Hepatocyte (in vitro differentiated cells): ENCODE measurements around the gene COG7. TPM values are rescaled to one million over a fixed set of nuclear protein-coding genes. Genes with fewer than 3 reads are reported as not detected.
"Not testable (repeated sequence)": the region's sequence is repeated elsewhere in the genome, so short reads cannot be mapped to it uniquely, and the experiment has no call there.

ENCODE experiments used
- DNase-seq: peaks from one replicate; pipeline ENCODE4 v3.0.0-alpha.2; 2016; ENCODE audit warnings: low spot score
- H2AFZ ChIP-seq: fragments of 200-600 bp; sonication (generic); 2 replicates; pipeline ENCODE4 v1.6.0; 2016; ENCODE audit warnings: antibody characterized with exemption, mild to moderate bottlenecking
- H3K27ac ChIP-seq: fragments of 200-600 bp; sonication (generic); 2 replicates; pipeline ENCODE4 v1.5.1; 2016; ENCODE audit warnings: mild to moderate bottlenecking
- H3K27me3 ChIP-seq: fragments of 200-600 bp; sonication (generic); 2 replicates; pipeline ENCODE4 v1.6.1; 2016
- H3K36me3 ChIP-seq: fragments of 200-600 bp; sonication (generic); replicated peaks from 2 replicates; pipeline ENCODE4 v1.5.1; 2016; ENCODE audit warnings: low read depth; ENCODE audit not compliant: insufficient read depth
- H3K4me1 ChIP-seq: fragments of 200-600 bp; sonication (generic); 2 replicates; pipeline ENCODE4 v1.5.1; 2016; ENCODE audit warnings: mild to moderate bottlenecking, moderate library complexity; ENCODE audit not compliant: insufficient read depth
- H3K4me2 ChIP-seq: fragments of 200-600 bp; sonication (generic); 2 replicates; pipeline ENCODE4 v1.6.0; 2016
- H3K4me3 ChIP-seq: fragments of 200-600 bp; sonication (generic); 2 replicates; pipeline ENCODE4 v1.5.1; 2016; ENCODE audit warnings: mild to moderate bottlenecking
- H3K79me2 ChIP-seq: fragments of 200-600 bp; sonication (generic); 2 replicates; pipeline ENCODE4 v1.6.0; 2017; ENCODE audit warnings: mild to moderate bottlenecking
- H3K9me2 ChIP-seq: fragments of 200-600 bp; sonication (generic); replicated peaks from 2 replicates; pipeline ENCODE4 v1.6.0; 2017; ENCODE audit warnings: mild to moderate bottlenecking; ENCODE audit not compliant: insufficient read depth
- H3K9me3 ChIP-seq: fragments of 200-600 bp; sonication (generic); 2 replicates; pipeline ENCODE4 v1.5.1; 2016; ENCODE audit warnings: low read depth, mild to moderate bottlenecking
- H4K20me1 ChIP-seq: fragments of 200-600 bp; sonication (generic); 2 replicates; pipeline ENCODE4 v1.6.0; 2016; ENCODE audit warnings: mild to moderate bottlenecking; ENCODE audit not compliant: insufficient read depth, poor library complexity, severe bottlenecking
- EZH2 ChIP-seq: fragments of 200-600 bp; sonication (generic); IDR thresholded peaks from 2 replicates; pipeline ENCODE4 v1.6.1; 2016; ENCODE audit warnings: antibody characterized with exemption, mild to moderate bottlenecking, borderline replicate concordance
- EZH2phosphoT487 ChIP-seq: fragments of 200-600 bp; sonication (generic); IDR thresholded peaks from one replicate; pipeline ENCODE4 v1.6.1; 2018; ENCODE audit warnings: antibody characterized with exemption, mild to moderate bottlenecking, low read depth, moderate library complexity; ENCODE audit not compliant: unreplicated experiment, severe bottlenecking
- WGBS: methylation state at CpG from one replicate; pipeline ENCODE4 v1.1.6; 2016; ENCODE audit warnings: low lambda C conversion rate; ENCODE audit errors: missing lambda C conversion rate; 5-methylcytosine and 5-hydroxymethylcytosine counted together
- polyA plus RNA-seq: library from polyadenylated mRNA; unstranded; fragments of >200 nt; fragmentation: Nextera tagmentation; extraction: Ambion mirVana; gene quantifications from 2 replicates; pipeline ENCODE4 v1.2.1, GENCODE V29; 2016
- total RNA-seq: library from RNA; depleted of rRNA; stranded (reverse); fragments of >200 nt; gene quantifications from 2 replicates; pipeline ENCODE4 v1.2.3, GENCODE V29; 2014
- TF ChIP-seq, protein P1 (sequence below): fragments of 200-600 bp; sonication (generic); IDR thresholded peaks from 2 replicates; pipeline ENCODE4 v1.5.1; 2016; ENCODE audit warnings: antibody characterized with exemption, mild to moderate bottlenecking; ENCODE audit not compliant: poor library complexity

The COG7 gene
- total and polyA plus RNA-seq, 2 experiments from 2014 or later = 13.5 to 15.4 TPM

GRCh38 chr16:23452221-23452571 lies 793 bp downstream of the COG7 start:
- Histone ChIP-seq H3K27ac (peak overlapping the region; percentile 97), H3K9me3 (no peaks in the 10 kb centered on the region), H3K4me3 (peak overlapping the region; percentile 100), H3K4me2 (peak overlapping the region; percentile 99), H3K79me2 (peaks cover 58% of the 10 kb centered on the region), H3K27me3 (no peaks in the 10 kb centered on the region), H3K9me2 (no peaks in the 10 kb centered on the region), H3K36me3 (no peaks in the 10 kb centered on the region), H2AFZ (peak overlapping the region; percentile 100), H3K4me1 (peaks cover 9% of the 10 kb centered on the region), H4K20me1 (peaks cover 8% of the 10 kb centered on the region)
- WGBS = 8% methylated on average over 10 of the region's 10 CpGs
- DNase-seq = no peak
- TF ChIP-seq EZH2 (no peak), EZH2phosphoT487 (no peak)
- TF ChIP-seq, protein P1, sequence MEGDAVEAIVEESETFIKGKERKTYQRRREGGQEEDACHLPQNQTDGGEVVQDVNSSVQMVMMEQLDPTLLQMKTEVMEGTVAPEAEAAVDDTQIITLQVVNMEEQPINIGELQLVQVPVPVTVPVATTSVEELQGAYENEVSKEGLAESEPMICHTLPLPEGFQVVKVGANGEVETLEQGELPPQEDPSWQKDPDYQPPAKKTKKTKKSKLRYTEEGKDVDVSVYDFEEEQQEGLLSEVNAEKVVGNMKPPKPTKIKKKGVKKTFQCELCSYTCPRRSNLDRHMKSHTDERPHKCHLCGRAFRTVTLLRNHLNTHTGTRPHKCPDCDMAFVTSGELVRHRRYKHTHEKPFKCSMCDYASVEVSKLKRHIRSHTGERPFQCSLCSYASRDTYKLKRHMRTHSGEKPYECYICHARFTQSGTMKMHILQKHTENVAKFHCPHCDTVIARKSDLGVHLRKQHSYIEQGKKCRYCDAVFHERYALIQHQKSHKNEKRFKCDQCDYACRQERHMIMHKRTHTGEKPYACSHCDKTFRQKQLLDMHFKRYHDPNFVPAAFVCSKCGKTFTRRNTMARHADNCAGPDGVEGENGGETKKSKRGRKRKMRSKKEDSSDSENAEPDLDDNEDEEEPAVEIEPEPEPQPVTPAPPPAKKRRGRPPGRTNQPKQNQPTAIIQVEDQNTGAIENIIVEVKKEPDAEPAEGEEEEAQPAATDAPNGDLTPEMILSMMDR = no peak

DNA sequence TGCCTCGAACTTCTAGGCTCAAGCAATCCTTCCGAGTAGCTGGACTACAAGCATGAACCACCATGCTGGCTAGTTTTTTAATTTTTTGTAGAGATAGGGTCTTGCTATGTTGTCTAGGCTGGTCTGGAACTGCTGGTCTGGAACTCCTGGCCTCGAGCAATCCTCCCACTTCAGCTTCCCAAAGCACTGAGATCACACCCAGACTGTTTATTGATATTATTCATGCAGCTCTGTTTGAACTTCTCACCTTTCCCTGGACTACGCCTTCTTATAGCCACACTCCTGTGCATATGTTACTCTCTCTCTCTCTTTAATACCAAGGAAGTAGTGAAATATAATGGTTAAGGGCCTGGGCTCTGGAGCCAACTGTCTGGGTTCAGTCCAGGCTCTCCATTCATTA lies 4.6 kb downstream of the COG7 start:
- H3K9me2 ChIP-seq = no peaks in the 10 kb centered on the region
- no peak overlapping the region for H3K4me3 ChIP-seq
- TF ChIP-seq EZH2phosphoT487 (no peak), EZH2 (no peak)
- TF ChIP-seq, protein P1 = no peak
- no peaks in the 10 kb centered on the region for H3K9me3 ChIP-seq
- no peak overlapping the region for H3K4me2 ChIP-seq
- peaks cover 47% of the 10 kb centered on the region for H3K79me2 ChIP-seq
- no peak overlapping the region for H2AFZ ChIP-seq
- peaks cover 9% of the 10 kb centered on the region for H3K4me1 ChIP-seq
- no peaks in the 10 kb centered on the region for H3K36me3 ChIP-seq
- H4K20me1 ChIP-seq = peaks cover 2% of the 10 kb centered on the region
- no peak for DNase-seq
- WGBS = 88% methylated on average over 4 of the region's 4 CpGs
- no peaks in the 10 kb centered on the region for H3K27me3 ChIP-seq
- H3K27ac ChIP-seq = no peak overlapping the region

DNA sequence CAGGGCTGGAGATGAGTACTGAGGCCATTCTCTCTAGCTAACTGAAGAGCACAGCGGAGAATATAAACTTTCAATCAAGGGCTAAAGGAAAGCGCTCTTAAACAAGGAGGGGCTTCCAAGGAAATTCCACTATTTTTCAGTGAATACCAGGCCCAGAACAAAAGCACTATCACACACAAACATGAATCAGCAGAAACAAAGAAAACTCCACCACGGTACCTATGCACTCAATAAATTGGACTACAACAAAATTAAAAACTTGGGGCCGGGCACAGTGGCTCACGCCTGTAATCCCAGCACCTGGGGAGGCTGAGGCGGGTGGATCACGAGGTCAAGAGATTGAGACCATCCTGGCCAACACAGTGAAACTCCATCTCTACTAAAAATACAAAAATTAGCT lies 15.4 kb downstream of the COG7 start:
- H3K79me2 ChIP-seq, H3K4me3 ChIP-seq, DNase-seq, H3K4me1 ChIP-seq, H4K20me1 ChIP-seq, H3K36me3 ChIP-seq, H3K4me2 ChIP-seq, H3K9me2 ChIP-seq, H2AFZ ChIP-seq, H3K27me3 ChIP-seq, H3K9me3 ChIP-seq, H3K27ac ChIP-seq: not testable (repeated sequence)
- WGBS = 96% methylated on average over 7 of the region's 7 CpGs

GRCh38 chr16:23436951-23437350 lies 16.0 kb downstream of the COG7 start:
- WGBS = 97% methylated on average over 4 of the region's 4 CpGs
- no peak for DNase-seq
- H3K4me1 ChIP-seq = no peaks in the 10 kb centered on the region
- no peaks in the 10 kb centered on the region for H3K36me3 ChIP-seq
- H3K79me2 ChIP-seq = no peaks in the 10 kb centered on the region
- H2AFZ ChIP-seq = no peak overlapping the region
- H3K4me3 ChIP-seq = no peak overlapping the region
- no peaks in the 10 kb centered on the region for H3K9me2 ChIP-seq
- H3K9me3 ChIP-seq = no peaks in the 10 kb centered on the region
- TF ChIP-seq EZH2 (no peak), EZH2phosphoT487 (no peak)
- TF ChIP-seq, protein P1 = no peak
- no peak overlapping the region for H3K4me2 ChIP-seq
- H4K20me1 ChIP-seq = no peaks in the 10 kb centered on the region
- no peak overlapping the region for H3K27ac ChIP-seq
- no peaks in the 10 kb centered on the region for H3K27me3 ChIP-seq
